Stromal cell of bone marrow (primary cell): ENCODE measurements around the gene DCTN2.
"Not testable (repeated sequence)": the region's sequence is repeated elsewhere in the genome, so short reads cannot be mapped to it uniquely, and the experiment has no call there.

Experiments
- DNase-seq: peaks from one replicate; pipeline ENCODE4 v3.0.0-alpha.2; 2012; ENCODE audit warnings: low read depth

The DCTN2 gene

GRCh38 chr12:57546438-57547287 lies at the start of gene DCTN2:
Gene DCTN2, minus strand, starts transcription at chr12:57547192. Its CDS starts 129 bp downstream, at chr12:57547063.
- peak; percentile 96 for DNase-seq

GRCh38 chr12:57593187-57593586 lies 46.2 kb upstream of the DCTN2 start:
- DNase-seq: no peak

GRCh38 chr12:57592551-57593165 lies 45.7 kb upstream of the DCTN2 start:
- no peak for DNase-seq

GRCh38 chr12:57591782-57592325 lies 44.9 kb upstream of the DCTN2 start:
- DNase-seq: no peak

- no peak for DNase-seq
These were observed 44.1 kb upstream of the DCTN2 start, which contains the start of gene PIP4K2C for GRCh38 chr12:57590864-57591781. Gene PIP4K2C, plus strand, starts transcription at chr12:57591192. Its CDS starts 98 bp downstream, at chr12:57591290.

- DNase-seq: no peak
These were observed 43.5 kb upstream of the DCTN2 start for GRCh38 chr12:57590479-57590863.

- not testable (repeated sequence) for DNase-seq
These were observed 42.1 kb upstream of the DCTN2 start for GRCh38 chr12:57588951-57589610.

GRCh38 chr12:57586832-57587429 lies 39.9 kb upstream of the DCTN2 start:
- no peak for DNase-seq

GRCh38 chr12:57586128-57586527 lies 39.1 kb upstream of the DCTN2 start:
- no peak for DNase-seq

- no peak for DNase-seq
These were observed 38.2 kb upstream of the DCTN2 start for GRCh38 chr12:57585156-57585555.

- DNase-seq: no peak
These were observed 37.7 kb upstream of the DCTN2 start for GRCh38 chr12:57584690-57585089.

GRCh38 chr12:57584050-57584449 lies 37.1 kb upstream of the DCTN2 start:
- DNase-seq: no peak

- DNase-seq: peak; percentile 50
These were observed 36.2 kb upstream of the DCTN2 start for GRCh38 chr12:57583008-57583831.

GRCh38 chr12:57582440-57582839 lies 35.4 kb upstream of the DCTN2 start:
- DNase-seq: no peak

GRCh38 chr12:57581802-57582201 lies 34.8 kb upstream of the DCTN2 start:
- DNase-seq: no peak

- DNase-seq: no peak
These were observed 33.4 kb upstream of the DCTN2 start for GRCh38 chr12:57580466-57580795.

- DNase-seq: no peak
These were observed 32.9 kb upstream of the DCTN2 start for GRCh38 chr12:57579677-57580465.

GRCh38 chr12:57579011-57579410 lies 32.0 kb upstream of the DCTN2 start:
- DNase-seq: no peak

GRCh38 chr12:57577981-57578758 lies 31.2 kb upstream of the DCTN2 start:
- DNase-seq: no peak
